ENCODE measurements around the gene ABCA1.
A peak's percentile ranks its signal among the peaks of the same experiment; 100 is the strongest.
"Not testable (repeated sequence)": the region's sequence is repeated elsewhere in the genome, so short reads cannot be mapped to it uniquely, and the experiment has no call there.

The ABCA1 gene

DNA sequence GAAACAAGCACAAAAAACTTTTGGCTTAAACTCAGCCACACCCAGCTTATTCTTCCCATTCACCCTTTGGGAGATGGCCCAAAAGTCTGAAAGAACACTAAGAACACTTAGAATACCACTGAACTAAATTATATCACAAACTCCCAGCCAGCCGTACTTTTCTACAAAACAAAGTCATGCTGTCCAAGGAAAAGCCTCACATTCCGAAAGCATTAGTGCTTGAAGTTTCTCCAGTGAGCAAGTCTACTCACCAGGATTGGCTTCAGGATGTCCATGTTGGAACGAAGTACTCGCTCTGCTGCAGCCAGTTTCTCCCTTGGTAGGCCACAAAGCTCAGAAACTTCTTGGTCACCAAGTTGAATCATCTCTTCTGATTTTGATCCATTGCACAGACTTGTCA is 69.7 kb downstream of the ABCA1 start:
- H3K4me1 ChIP-seq: peaks cover 0 to 65% (median 12%) of the 10 kb centered on the region in 4 donors
- H3K4me3 ChIP-seq: no peak overlapping the region
- intact Hi-C loops (cut with DNase I; ENCODE audit: low total_unique reads): loop anchor here (5.0 kb wide), 1 partner anchor 64 kb away; no protein-coding TSS in a partner anchor
- TF ChIP-seq, protein P1, sequence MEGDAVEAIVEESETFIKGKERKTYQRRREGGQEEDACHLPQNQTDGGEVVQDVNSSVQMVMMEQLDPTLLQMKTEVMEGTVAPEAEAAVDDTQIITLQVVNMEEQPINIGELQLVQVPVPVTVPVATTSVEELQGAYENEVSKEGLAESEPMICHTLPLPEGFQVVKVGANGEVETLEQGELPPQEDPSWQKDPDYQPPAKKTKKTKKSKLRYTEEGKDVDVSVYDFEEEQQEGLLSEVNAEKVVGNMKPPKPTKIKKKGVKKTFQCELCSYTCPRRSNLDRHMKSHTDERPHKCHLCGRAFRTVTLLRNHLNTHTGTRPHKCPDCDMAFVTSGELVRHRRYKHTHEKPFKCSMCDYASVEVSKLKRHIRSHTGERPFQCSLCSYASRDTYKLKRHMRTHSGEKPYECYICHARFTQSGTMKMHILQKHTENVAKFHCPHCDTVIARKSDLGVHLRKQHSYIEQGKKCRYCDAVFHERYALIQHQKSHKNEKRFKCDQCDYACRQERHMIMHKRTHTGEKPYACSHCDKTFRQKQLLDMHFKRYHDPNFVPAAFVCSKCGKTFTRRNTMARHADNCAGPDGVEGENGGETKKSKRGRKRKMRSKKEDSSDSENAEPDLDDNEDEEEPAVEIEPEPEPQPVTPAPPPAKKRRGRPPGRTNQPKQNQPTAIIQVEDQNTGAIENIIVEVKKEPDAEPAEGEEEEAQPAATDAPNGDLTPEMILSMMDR (IDR thresholded peaks at IDR 0.05): no peak
- peak overlapping the region in 1 of 2 donors; percentile 32 for H3K27ac ChIP-seq
- peaks cover 17 to 65% (median 32%) of the 10 kb centered on the region in 3 donors for H3K36me3 ChIP-seq
- no peaks in the 10 kb centered on the region for H3K27me3 ChIP-seq
- no peaks in the 10 kb centered on the region for H3K9me3 ChIP-seq
- peak in 1 of 2 donors; percentile 33 for DNase-seq

DNA sequence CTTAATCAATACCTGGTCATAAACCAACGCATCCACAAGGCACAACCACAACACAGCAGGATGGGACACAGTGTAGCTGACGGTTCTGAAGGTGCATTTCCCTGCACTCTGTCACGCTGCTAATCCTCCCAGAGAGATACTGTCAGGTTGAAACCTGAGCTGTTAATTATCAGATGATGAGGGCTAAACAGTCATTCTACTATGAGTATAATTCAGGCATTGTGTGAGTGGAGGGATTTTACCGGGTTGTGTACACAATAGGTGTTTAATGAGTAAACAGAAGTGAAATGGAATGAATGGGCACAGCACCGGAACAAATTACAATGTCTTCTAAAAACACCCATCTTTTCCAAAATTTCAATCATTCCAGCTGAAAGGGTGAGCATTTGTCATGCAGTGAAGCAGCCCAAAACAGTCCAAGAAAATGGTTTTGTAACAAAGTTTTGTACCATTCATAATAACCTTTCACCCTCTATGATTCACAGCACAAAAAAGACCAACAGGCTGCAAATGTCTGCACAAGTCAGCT is 71.5 kb downstream of the ABCA1 start:
- Histone ChIP-seq H3K4me1 (peaks cover 0 to 58% (median 11%) of the 10 kb centered on the region in 4 donors), H3K27ac (no peak overlapping the region), H3K4me3 (no peak overlapping the region), H3K27me3 (no peaks in the 10 kb centered on the region), H3K36me3 (peaks cover 22 to 68% (median 32%) of the 10 kb centered on the region in 3 donors), H3K9me3 (no peaks in the 10 kb centered on the region)
- TF ChIP-seq, protein P1 (IDR thresholded peaks at IDR 0.05): no peak
- no peak for DNase-seq
- intact Hi-C loops (cut with DNase I; ENCODE audit: low total_unique reads): loop anchor here (5.0 kb wide), 1 partner anchor 66 kb away; no protein-coding TSS in a partner anchor

DNA sequence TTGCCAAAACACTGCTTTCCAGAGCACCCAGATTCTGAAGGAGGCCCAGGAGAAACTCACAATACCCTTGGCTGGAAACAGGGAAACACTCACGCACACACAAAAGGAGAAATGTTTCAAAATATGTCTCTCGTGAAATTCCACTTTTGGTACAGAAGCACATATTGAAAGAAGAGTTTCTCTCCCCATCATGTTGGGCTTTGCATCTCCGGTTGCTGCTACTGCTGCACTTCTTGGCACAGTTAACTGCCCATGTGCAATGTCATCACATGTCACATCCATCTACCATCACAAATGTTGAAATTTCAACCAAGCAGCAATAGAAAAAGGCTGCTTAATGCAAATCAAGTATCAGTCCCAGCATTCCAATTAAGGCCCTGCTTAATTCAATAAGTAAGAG is 72.1 kb downstream of the ABCA1 start:
- TF ChIP-seq, protein P1 (IDR thresholded peaks at IDR 0.05): no peak
- Histone ChIP-seq H3K4me1 (peaks cover 0 to 58% (median 11%) of the 10 kb centered on the region in 4 donors), H3K27ac (no peak overlapping the region), H3K9me3 (no peaks in the 10 kb centered on the region), H3K4me3 (no peak overlapping the region), H3K27me3 (no peaks in the 10 kb centered on the region), H3K36me3 (peaks cover 17 to 62% (median 26%) of the 10 kb centered on the region in 3 donors)
- no peak for DNase-seq
- intact Hi-C loops (cut with DNase I; ENCODE audit: low total_unique reads): loop anchor here (5.0 kb wide), 1 partner anchor 66 kb away; no protein-coding TSS in a partner anchor

DNA sequence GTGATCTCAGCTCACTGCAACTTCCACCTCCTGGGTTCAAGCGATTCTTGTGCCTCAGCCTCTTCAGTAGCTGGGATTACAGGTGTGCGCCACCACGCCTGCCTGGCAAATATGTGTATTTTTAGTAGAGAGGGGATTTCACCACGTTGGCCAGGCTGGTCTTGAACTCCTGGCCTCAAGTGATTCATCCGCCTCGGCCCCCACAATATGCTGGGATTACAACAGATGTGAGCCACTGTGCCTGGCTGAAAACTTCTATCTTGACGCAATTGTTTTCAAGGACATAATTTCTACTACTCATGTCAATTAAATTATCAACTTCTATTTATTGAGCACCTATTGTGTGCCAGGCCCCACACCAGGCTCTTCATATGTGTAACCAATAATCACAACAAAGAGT is 72.7 kb downstream of the ABCA1 start:
- H3K27me3 ChIP-seq, DNase-seq, H3K9me3 ChIP-seq, H3K27ac ChIP-seq, H3K4me3 ChIP-seq: not testable (repeated sequence)
- intact Hi-C loops (cut with DNase I; ENCODE audit: low total_unique reads): loop anchor here (5.0 kb wide), 1 partner anchor 67 kb away; no protein-coding TSS in a partner anchor
- Histone ChIP-seq H3K4me1 (peaks cover 0 to 58% (median 11%) of the 10 kb centered on the region in 4 donors), H3K36me3 (peaks cover 17 to 58% (median 25%) of the 10 kb centered on the region in 3 donors)

DNA sequence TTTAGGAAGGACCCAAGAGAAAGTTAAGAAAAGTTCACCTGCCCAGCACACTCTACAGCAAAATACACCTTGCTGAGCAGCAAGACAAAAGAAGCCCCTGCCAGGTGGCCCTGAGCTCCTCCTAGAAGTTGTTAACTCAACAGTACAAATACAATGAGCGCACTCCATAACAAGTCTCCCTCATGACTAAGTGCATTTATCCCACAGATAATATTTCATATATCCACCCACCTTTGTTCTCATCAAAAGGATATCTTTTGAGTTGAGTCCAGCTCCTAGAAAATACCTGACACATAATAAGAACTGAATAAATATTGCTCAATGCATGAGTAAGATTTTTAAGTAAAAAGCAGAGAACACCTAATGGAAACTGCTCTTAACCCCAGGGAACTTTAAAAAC is 73.3 kb downstream of the ABCA1 start:
- H3K4me3 ChIP-seq: no peak overlapping the region
- H3K4me1 ChIP-seq: peaks cover 0 to 58% (median 11%) of the 10 kb centered on the region in 4 donors
- no peak for DNase-seq
- no peak overlapping the region for H3K27ac ChIP-seq
- H3K36me3 ChIP-seq: peaks cover 17 to 57% (median 25%) of the 10 kb centered on the region in 3 donors
- TF ChIP-seq, protein P1 (IDR thresholded peaks at IDR 0.05): no peak
- intact Hi-C loops (cut with DNase I; ENCODE audit: low total_unique reads): loop anchor here (5.0 kb wide), 1 partner anchor 68 kb away; no protein-coding TSS in a partner anchor
- no peaks in the 10 kb centered on the region for H3K9me3 ChIP-seq
- no peaks in the 10 kb centered on the region for H3K27me3 ChIP-seq

DNA sequence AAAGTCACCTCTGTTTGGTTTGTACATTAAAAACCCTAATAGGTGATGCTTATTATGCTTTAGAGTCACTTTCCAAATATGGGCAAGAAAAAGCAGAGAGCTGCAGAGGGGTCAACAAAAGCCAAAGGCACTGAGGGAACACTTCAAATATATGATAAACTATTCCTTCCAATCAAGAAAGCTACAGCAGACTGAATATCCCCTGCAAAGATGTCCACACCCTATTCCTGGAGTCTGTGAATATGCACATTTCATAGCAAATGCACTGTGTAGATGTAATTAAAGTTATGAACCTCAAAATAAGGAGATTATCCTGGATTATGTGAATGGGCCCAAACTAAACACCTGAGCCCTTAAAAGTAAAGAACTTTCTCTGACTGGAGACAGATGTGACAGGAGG is 74.3 kb downstream of the ABCA1 start:
- Histone ChIP-seq H3K27me3 (no peaks in the 10 kb centered on the region), H3K4me3 (no peak overlapping the region), H3K4me1 (peaks cover 0 to 49% (median 6%) of the 10 kb centered on the region in 4 donors), H3K27ac (no peak overlapping the region), H3K36me3 (peaks cover 17 to 56% (median 25%) of the 10 kb centered on the region in 3 donors), H3K9me3 (no peaks in the 10 kb centered on the region)
- no peak for DNase-seq
- TF ChIP-seq, protein P1 (IDR thresholded peaks at IDR 0.05): no peak
- intact Hi-C loops (cut with DNase I; ENCODE audit: low total_unique reads): no loop called here
